WTC11 (cell line): ENCODE data around the gene FRYL. TPM values are rescaled to one million over a fixed set of nuclear protein-coding genes. Genes with fewer than 3 reads are reported as not detected.

Source experiments
- ATAC-seq: fragments of 200-7000 bp; cut with Tn5 transposase; 2 replicates; pipeline ENCODE4 v1.10.0; 2021; ENCODE audit warnings: mild to moderate bottlenecking, moderate library complexity
- CTCF ChIA-PET: fragments of 300-600 bp; sonication (Branson Sonifier 250); formaldehyde crosslinking; loops from one replicate; lab custom pipeline; 2021; ENCODE audit warnings: antibody characterized with exemption; lab: Charles Lee
- POLR2A ChIA-PET: fragments of 350-600 bp; sonication (Branson Sonifier 250); formaldehyde crosslinking; loops from one replicate; lab custom pipeline; 2021; ENCODE audit warnings: antibody characterized with exemption; lab: Charles Lee
- DNase-seq: peaks from one replicate; pipeline ENCODE4 v3.0.0; 2021; ENCODE audit warnings: low spot score
- H3K27ac Mint-ChIP-seq: 2 replicates; pipeline ENCODE4 v1.8.0; 2021; ENCODE audit warnings: mixed read lengths
- H3K27me3 Mint-ChIP-seq: 2 replicates; pipeline ENCODE4 v1.8.0; 2021; ENCODE audit warnings: low read depth, mild to moderate bottlenecking, moderate library complexity, mixed read lengths
- H3K36me3 Mint-ChIP-seq: 2 replicates; pipeline ENCODE4 v1.8.0; 2021; ENCODE audit warnings: mixed read lengths
- H3K4me1 Mint-ChIP-seq: 2 replicates; pipeline ENCODE4 v1.8.0; 2022; ENCODE audit warnings: mixed read lengths
- H3K4me3 Mint-ChIP-seq: 2 replicates; pipeline ENCODE4 v1.8.0; 2021; ENCODE audit warnings: mild to moderate bottlenecking, moderate library complexity, mixed read lengths
- H3K9me3 Mint-ChIP-seq: 2 replicates; pipeline ENCODE4 v1.8.0; 2021; ENCODE audit warnings: mixed read lengths
- ATF1 ChIP-seq: sonication (generic); formaldehyde crosslinking; IDR thresholded peaks from 2 replicates; pipeline ENCODE4 v1.8.1; 2023; ENCODE audit warnings: mild to moderate bottlenecking, moderate library complexity, missing genetic modification reagents
- ATF3 ChIP-seq: sonication (generic); formaldehyde crosslinking; conservative IDR thresholded peaks from 2 replicates; pipeline ENCODE4 v1.8.1; 2022; ENCODE audit warnings: mild to moderate bottlenecking, missing genetic modification reagents
- CREB1 ChIP-seq: sonication (generic); formaldehyde crosslinking; IDR thresholded peaks from 2 replicates; pipeline ENCODE4 v1.8.0; 2023; ENCODE audit warnings: mild to moderate bottlenecking, missing genetic modification reagents
- EMX1 ChIP-seq: fragments of 250-450 bp; sonication (Bioruptor Pico); IDR thresholded peaks from 2 replicates; pipeline ENCODE4 v1.8.0; 2021; ENCODE audit warnings: mild to moderate bottlenecking
- FOXP1 ChIP-seq: sonication (generic); formaldehyde crosslinking; IDR thresholded peaks from 2 replicates; pipeline ENCODE4 v1.8.0; 2022; ENCODE audit warnings: missing genetic modification reagents, mild to moderate bottlenecking, moderate library complexity, borderline replicate concordance
- NR1H2 ChIP-seq: sonication (generic); formaldehyde crosslinking; IDR thresholded peaks from 2 replicates; pipeline ENCODE4 v1.9.0; 2021; ENCODE audit warnings: mild to moderate bottlenecking, moderate library complexity, missing genetic modification reagents
- SOX15 ChIP-seq: fragments of 250-450 bp; sonication (Bioruptor Pico); IDR thresholded peaks from 2 replicates; pipeline ENCODE4 v1.9.0; 2021; ENCODE audit warnings: mild to moderate bottlenecking
- TEAD4 ChIP-seq: sonication (generic); formaldehyde crosslinking; IDR thresholded peaks from 2 replicates; pipeline ENCODE4 v1.8.0; 2022; ENCODE audit warnings: mild to moderate bottlenecking, missing genetic modification reagents
- USF2 ChIP-seq: sonication (generic); formaldehyde crosslinking; IDR thresholded peaks from 2 replicates; pipeline ENCODE4 v1.8.1; 2023; ENCODE audit warnings: mild to moderate bottlenecking, missing genetic modification reagents, moderate library complexity
- ZBTB43 ChIP-seq: sonication (generic); formaldehyde crosslinking; IDR thresholded peaks from 2 replicates; pipeline ENCODE4 v1.8.1; 2023; ENCODE audit warnings: mild to moderate bottlenecking, missing genetic modification reagents
- ZNF219 ChIP-seq: sonication (generic); formaldehyde crosslinking; IDR thresholded peaks from 2 replicates; pipeline ENCODE4 v1.8.0; 2023; ENCODE audit warnings: missing genetic modification reagents, mild to moderate bottlenecking, borderline replicate concordance
- ZNF232 ChIP-seq: sonication (generic); formaldehyde crosslinking; IDR thresholded peaks from 2 replicates; pipeline ENCODE4 v1.8.0; 2022; ENCODE audit warnings: mild to moderate bottlenecking, missing genetic modification reagents
- ZNF263 ChIP-seq: sonication (generic); formaldehyde crosslinking; IDR thresholded peaks from 2 replicates; pipeline ENCODE4 v1.8.1; 2022; ENCODE audit warnings: low read depth, mild to moderate bottlenecking, moderate library complexity, missing genetic modification reagents
- ZNF281 ChIP-seq: sonication (generic); formaldehyde crosslinking; IDR thresholded peaks from 2 replicates; pipeline ENCODE4 v1.8.0; 2023; ENCODE audit warnings: mild to moderate bottlenecking, missing genetic modification reagents
- ZNF416 ChIP-seq: fragments of 250-450 bp; sonication (Bioruptor Pico); IDR thresholded peaks from 2 replicates; pipeline ENCODE4 v1.9.0; 2021; ENCODE audit warnings: mild to moderate bottlenecking, inconsistent platforms
- ZNF671 ChIP-seq: fragments of 250-450 bp; sonication (Bioruptor Pico); IDR thresholded peaks from 2 replicates; pipeline ENCODE4 v1.8.0; 2021; ENCODE audit warnings: mild to moderate bottlenecking
- total RNA-seq: library from RNA; stranded (reverse); gene quantifications from 3 replicates; pipeline ENCODE4 v1.2.3, GENCODE V29; 2021
- TF ChIP-seq, protein P1 (sequence below): sonication (generic); formaldehyde crosslinking; IDR thresholded peaks from 2 replicates; pipeline ENCODE4 v1.8.0; 2022; ENCODE audit warnings: mild to moderate bottlenecking, missing genetic modification reagents
- TF ChIP-seq, protein P2 (sequence below): fragments of 250-450 bp; sonication (Bioruptor Pico); conservative IDR thresholded peaks from 2 replicates; pipeline ENCODE4 v1.9.0; 2021; ENCODE audit warnings: mild to moderate bottlenecking
- TF ChIP-seq, protein P3 (sequence below): sonication (generic); formaldehyde crosslinking; IDR thresholded peaks from 2 replicates; pipeline ENCODE4 v1.8.0; 2023; ENCODE audit warnings: missing genetic modification reagents, mild to moderate bottlenecking, borderline replicate concordance
- TF ChIP-seq, protein P4 (sequence below): sonication (generic); formaldehyde crosslinking; IDR thresholded peaks from 2 replicates; pipeline ENCODE4 v1.8.1; 2022; ENCODE audit warnings: mild to moderate bottlenecking, missing genetic modification reagents, moderate library complexity, borderline replicate concordance
- TF ChIP-seq, protein P5 (sequence below): sonication (generic); formaldehyde crosslinking; IDR thresholded peaks from 2 replicates; pipeline ENCODE4 v1.8.1; 2022; ENCODE audit warnings: mild to moderate bottlenecking, moderate library complexity, missing genetic modification reagents

FRYL gene
- total RNA-seq, 1 experiment from 2014 or later: 38.7 TPM

- no peak for DNase-seq
- no peak for TF ChIP-seq ATF3 (CRISPR knock-in tag)
- TF ChIP-seq ZNF232 (CRISPR knock-in tag): no peak
- no peak for TF ChIP-seq ZNF263 (CRISPR knock-in tag)
- TF ChIP-seq, protein P1, sequence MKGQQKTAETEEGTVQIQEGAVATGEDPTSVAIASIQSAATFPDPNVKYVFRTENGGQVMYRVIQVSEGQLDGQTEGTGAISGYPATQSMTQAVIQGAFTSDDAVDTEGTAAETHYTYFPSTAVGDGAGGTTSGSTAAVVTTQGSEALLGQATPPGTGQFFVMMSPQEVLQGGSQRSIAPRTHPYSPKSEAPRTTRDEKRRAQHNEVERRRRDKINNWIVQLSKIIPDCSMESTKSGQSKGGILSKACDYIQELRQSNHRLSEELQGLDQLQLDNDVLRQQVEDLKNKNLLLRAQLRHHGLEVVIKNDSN (CRISPR knock-in tag): no peak
- TF ChIP-seq ZNF219: no peak
- TF ChIP-seq, protein P2, sequence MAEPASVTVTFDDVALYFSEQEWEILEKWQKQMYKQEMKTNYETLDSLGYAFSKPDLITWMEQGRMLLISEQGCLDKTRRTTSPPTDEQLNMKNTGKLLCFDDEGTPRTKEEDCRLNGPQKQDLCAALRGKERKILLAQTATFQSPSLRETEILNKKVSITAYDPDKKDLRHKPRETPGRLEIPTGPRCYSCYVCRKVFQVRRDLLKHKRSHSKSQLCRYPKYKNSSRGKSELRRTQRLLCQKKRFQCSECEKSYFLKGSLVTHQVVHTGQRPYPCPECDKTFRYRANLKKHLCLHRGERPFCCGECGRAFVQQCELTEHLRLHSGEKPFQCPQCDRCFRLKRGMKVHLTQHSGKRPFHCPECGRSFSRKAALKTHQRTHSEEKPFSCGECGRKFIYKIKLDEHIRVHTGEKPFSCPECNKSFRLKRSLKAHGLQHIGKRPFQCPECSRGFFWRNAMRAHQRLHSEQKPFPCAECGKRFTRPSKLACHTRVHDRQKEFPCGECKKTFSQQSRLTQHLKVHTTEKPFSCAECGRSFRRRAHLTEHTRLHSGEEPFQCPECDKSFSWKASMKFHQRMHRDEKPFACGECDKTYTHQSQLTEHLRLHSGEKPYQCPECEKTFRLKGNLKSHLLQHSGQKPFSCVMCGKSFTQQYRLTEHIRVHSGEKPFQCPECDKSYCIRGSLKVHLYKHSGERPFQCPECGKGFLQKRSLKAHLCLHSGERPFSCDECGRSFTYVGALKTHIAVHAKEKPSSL (CRISPR knock-in tag): no peak
- H3K27ac Mint-ChIP-seq: no peak overlapping the region
- no peaks in the 10 kb centered on the region for H3K9me3 Mint-ChIP-seq
- POLR2A ChIA-PET: interaction anchor here (0.6 to 0.7 kb wide), 3 partner anchors 9 to 284 kb away, joined by 3 to 6 read pairs (median 4); no protein-coding TSS in a partner anchor
- peaks cover 5% of the 10 kb centered on the region for H3K4me1 Mint-ChIP-seq
- CTCF ChIA-PET: no interaction called here
- no peak overlapping the region for H3K4me3 Mint-ChIP-seq
- no peaks in the 10 kb centered on the region for H3K27me3 Mint-ChIP-seq
- no peak for ATAC-seq
- H3K36me3 Mint-ChIP-seq: no peaks in the 10 kb centered on the region
Observed at GRCh38 chr4:48467891-48468290, 312.2 kb downstream of the FRYL start.

- Mint-ChIP-seq H3K27me3 (no peaks in the 10 kb centered on the region), H3K4me3 (no peak overlapping the region), H3K9me3 (no peaks in the 10 kb centered on the region), H3K36me3 (no peaks in the 10 kb centered on the region), H3K4me1 (peaks cover 4% of the 10 kb centered on the region), H3K27ac (no peak overlapping the region)
- CTCF ChIA-PET: interaction anchor here (1.1 kb wide), 1 partner anchor 9 kb away, joined by 6 read pairs; no protein-coding TSS in a partner anchor
- DNase-seq (no peak), ATAC-seq (no peak)
- POLR2A ChIA-PET: no interaction called here
- no peak for TF ChIP-seq ZNF416
- TF ChIP-seq CREB1 (CRISPR knock-in tag): no peak
- TF ChIP-seq, protein P3, sequence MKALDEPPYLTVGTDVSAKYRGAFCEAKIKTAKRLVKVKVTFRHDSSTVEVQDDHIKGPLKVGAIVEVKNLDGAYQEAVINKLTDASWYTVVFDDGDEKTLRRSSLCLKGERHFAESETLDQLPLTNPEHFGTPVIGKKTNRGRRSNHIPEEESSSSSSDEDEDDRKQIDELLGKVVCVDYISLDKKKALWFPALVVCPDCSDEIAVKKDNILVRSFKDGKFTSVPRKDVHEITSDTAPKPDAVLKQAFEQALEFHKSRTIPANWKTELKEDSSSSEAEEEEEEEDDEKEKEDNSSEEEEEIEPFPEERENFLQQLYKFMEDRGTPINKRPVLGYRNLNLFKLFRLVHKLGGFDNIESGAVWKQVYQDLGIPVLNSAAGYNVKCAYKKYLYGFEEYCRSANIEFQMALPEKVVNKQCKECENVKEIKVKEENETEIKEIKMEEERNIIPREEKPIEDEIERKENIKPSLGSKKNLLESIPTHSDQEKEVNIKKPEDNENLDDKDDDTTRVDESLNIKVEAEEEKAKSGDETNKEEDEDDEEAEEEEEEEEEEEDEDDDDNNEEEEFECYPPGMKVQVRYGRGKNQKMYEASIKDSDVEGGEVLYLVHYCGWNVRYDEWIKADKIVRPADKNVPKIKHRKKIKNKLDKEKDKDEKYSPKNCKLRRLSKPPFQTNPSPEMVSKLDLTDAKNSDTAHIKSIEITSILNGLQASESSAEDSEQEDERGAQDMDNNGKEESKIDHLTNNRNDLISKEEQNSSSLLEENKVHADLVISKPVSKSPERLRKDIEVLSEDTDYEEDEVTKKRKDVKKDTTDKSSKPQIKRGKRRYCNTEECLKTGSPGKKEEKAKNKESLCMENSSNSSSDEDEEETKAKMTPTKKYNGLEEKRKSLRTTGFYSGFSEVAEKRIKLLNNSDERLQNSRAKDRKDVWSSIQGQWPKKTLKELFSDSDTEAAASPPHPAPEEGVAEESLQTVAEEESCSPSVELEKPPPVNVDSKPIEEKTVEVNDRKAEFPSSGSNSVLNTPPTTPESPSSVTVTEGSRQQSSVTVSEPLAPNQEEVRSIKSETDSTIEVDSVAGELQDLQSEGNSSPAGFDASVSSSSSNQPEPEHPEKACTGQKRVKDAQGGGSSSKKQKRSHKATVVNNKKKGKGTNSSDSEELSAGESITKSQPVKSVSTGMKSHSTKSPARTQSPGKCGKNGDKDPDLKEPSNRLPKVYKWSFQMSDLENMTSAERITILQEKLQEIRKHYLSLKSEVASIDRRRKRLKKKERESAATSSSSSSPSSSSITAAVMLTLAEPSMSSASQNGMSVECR (CRISPR knock-in tag): no peak
- no peak for TF ChIP-seq USF2 (CRISPR knock-in tag)
- no peak for TF ChIP-seq FOXP1 (CRISPR knock-in tag)
- TF ChIP-seq, protein P4, sequence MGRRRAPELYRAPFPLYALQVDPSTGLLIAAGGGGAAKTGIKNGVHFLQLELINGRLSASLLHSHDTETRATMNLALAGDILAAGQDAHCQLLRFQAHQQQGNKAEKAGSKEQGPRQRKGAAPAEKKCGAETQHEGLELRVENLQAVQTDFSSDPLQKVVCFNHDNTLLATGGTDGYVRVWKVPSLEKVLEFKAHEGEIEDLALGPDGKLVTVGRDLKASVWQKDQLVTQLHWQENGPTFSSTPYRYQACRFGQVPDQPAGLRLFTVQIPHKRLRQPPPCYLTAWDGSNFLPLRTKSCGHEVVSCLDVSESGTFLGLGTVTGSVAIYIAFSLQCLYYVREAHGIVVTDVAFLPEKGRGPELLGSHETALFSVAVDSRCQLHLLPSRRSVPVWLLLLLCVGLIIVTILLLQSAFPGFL: no peak
- no peak for TF ChIP-seq NR1H2
- TF ChIP-seq ATF1: no peak
- no peak for TF ChIP-seq ZBTB43 (CRISPR knock-in tag)
- no peak for TF ChIP-seq ZNF232 (CRISPR knock-in tag)
- TF ChIP-seq ZNF671 (CRISPR knock-in tag): no peak
- no peak for TF ChIP-seq TEAD4 (CRISPR knock-in tag)
- TF ChIP-seq ZNF281 (CRISPR knock-in tag): no peak
- no peak for TF ChIP-seq EMX1
- TF ChIP-seq, protein P5, sequence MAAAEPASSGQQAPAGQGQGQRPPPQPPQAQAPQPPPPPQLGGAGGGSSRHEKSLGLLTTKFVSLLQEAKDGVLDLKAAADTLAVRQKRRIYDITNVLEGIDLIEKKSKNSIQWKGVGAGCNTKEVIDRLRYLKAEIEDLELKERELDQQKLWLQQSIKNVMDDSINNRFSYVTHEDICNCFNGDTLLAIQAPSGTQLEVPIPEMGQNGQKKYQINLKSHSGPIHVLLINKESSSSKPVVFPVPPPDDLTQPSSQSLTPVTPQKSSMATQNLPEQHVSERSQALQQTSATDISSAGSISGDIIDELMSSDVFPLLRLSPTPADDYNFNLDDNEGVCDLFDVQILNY: no peak
- TF ChIP-seq SOX15: no peak
Observed at GRCh38 chr4:48467442-48467841, 312.6 kb downstream of the FRYL start.
